Subcutaneous adipose tissue (tissue), 4 donors: ENCODE measurements around the gene CPEB2. TPM values are rescaled to one million over a fixed set of nuclear protein-coding genes. Genes with fewer than 3 reads are reported as not detected.

Experiments used
- total RNA-seq, 4 donors: library from RNA; depleted of rRNA; stranded (reverse); fragments of >200 nt; gene quantifications; one replicate each; pipeline ENCODE4 v1.1.0, GENCODE V29; 2016
- TF ChIP-seq, protein P1 (sequence below): fragments of 450-650 bp; IDR thresholded peaks from one replicate; pipeline ENCODE4 v1.5.1; 2016; ENCODE audit warnings: low read depth, mild to moderate bottlenecking, control low read depth, antibody characterized with exemption, moderate library complexity

Gene CPEB2
- total RNA-seq, 4 donors from 2014 or later = 25.8 to 28.1 (median 26.0) TPM

DNA sequence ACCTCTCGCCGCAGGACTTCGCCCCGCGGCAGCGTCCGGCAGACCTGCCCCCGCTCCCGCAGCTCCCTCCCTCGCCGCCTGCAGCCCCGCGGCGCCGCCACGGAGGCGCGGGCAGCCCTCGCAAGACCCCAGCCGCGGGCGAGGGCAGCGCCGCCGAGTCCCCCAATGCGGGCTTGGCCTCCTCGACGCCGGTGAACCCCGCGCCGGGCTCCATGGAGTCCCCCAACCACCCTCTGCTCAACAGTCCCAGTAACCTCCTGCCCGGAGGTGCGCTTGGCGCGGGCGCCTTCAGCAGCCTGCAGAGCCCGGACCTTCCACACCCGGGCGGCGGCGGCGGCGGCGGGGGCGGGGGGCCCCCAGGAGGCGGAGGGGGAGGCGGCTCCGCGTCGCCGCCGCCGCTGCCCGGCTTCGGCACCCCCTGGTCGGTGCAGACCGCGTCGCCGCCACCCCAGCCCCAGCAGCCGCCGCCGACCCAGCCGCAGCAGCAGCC, 1.2 kb downstream of the CPEB2 start:
- TF ChIP-seq, protein P1, sequence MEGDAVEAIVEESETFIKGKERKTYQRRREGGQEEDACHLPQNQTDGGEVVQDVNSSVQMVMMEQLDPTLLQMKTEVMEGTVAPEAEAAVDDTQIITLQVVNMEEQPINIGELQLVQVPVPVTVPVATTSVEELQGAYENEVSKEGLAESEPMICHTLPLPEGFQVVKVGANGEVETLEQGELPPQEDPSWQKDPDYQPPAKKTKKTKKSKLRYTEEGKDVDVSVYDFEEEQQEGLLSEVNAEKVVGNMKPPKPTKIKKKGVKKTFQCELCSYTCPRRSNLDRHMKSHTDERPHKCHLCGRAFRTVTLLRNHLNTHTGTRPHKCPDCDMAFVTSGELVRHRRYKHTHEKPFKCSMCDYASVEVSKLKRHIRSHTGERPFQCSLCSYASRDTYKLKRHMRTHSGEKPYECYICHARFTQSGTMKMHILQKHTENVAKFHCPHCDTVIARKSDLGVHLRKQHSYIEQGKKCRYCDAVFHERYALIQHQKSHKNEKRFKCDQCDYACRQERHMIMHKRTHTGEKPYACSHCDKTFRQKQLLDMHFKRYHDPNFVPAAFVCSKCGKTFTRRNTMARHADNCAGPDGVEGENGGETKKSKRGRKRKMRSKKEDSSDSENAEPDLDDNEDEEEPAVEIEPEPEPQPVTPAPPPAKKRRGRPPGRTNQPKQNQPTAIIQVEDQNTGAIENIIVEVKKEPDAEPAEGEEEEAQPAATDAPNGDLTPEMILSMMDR = no peak

DNA sequence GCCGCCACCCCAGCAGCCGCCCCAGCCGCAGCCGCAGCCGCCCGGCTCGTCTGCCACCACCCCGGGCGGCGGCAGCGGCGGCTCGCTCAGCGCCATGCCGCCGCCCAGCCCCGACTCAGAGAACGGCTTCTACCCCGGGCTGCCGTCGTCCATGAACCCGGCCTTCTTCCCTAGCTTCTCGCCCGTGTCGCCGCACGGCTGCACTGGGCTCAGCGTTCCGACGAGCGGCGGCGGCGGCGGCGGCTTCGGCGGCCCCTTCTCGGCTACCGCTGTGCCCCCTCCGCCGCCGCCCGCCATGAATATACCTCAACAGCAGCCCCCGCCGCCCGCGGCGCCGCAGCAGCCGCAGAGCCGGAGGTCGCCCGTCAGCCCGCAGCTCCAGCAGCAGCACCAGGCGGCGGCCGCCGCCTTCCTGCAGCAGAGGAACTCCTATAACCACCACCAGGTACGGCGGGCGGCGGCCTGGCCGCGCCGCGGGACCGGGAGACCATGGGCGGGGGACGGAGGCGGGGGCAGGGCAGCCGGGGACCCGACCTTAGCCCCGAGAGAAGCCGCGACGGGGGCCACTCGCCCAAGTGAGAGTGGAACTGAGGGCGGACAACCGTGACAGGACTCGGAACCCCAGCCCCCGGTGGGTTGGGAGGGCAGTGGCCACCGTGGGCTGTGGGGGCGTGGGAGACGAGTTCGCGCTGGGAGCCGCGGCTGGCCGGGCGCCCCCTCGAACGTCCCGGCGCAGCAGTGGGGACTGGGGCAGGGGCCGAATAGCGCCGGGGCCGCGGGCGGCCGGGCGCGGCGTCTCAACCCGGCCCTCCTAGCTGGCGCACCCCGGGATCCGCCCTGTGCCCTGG, 1.8 kb downstream of the CPEB2 start:
- TF ChIP-seq, protein P1 = no peak

DNA sequence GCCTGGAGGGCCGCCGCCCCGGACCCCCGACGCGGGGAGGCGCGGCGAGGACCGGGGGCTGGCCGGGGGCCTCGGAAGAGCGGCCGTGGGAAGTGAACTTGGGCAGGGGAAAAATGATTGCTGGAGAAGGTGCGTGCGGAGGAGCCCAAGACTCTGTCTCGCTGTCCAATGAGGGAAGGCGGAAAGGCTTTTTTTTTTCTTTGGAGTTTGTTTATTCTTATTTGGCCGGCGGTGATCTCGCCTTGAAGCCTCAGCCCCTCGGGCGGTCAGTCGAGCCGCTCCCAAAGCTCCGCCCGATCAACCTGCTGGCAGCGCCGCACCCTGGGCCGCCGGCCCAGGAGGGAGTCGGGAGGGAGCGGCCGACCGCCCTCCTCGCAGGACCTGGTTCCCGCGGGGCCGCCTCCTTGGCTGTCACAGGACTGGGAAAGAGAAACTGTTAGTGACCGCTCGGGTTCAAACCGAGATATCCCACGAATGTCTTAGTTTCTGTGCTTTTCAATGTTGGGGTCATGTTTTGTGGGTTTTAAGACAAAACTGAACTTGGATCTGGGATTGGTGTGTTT, 2.5 kb downstream of the CPEB2 start:
- TF ChIP-seq, protein P1 = no peak

GRCh38 chr4:15005474-15006115, 3.3 kb downstream of the CPEB2 start:
- TF ChIP-seq, protein P1 = no peak

DNA sequence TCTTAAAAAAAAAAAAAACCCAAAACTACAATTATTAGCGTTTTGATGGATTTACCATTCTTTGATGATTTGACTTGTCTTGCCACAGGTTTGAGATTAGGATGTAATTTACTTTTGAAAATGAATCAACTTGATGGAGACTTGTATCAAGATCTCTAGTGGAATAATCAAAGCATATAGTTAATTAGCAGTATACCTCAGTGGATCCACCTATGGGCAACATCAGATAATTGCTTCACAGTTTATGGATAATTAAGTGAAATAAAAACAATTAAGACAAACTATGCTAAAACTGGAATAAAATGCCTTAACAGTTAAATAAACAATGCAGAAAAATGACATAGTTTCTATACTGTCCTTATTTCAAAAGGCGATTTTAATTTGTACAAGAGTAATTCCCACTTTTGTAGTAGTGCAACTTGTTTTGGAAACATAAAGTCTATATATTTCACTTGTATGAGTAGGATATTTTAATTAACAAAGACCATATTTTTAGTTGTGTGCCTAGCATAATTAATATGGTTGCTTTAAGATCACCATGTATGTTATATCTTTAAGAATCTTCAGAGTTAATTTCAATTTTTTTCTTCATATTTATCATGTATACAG, 4.2 kb downstream of the CPEB2 start:
- TF ChIP-seq, protein P1 = no peak

- TF ChIP-seq, protein P1 = no peak
These were observed 4.9 kb downstream of the CPEB2 start for GRCh38 chr4:15007201-15007600.
